Osteoblast (primary cell): Measurements from ENCODE around the gene DPP7. TPM values are rescaled to one million over a fixed set of nuclear protein-coding genes. Genes with fewer than 3 reads are reported as not detected.

Source experiments
- DNase-seq: peaks from one replicate; pipeline ENCODE4 v3.0.0; 2011; ENCODE audit warnings: low spot score, mixed read lengths; ENCODE audit not compliant: insufficient read length; ENCODE audit errors: missing footprints
- H2AFZ ChIP-seq: 2 replicates; pipeline ENCODE4 v1.6.0; 2011; ENCODE audit warnings: mild to moderate bottlenecking, low read length
- H3K27ac ChIP-seq: 2 replicates; pipeline ENCODE4 v1.5.1; 2011; ENCODE audit warnings: mild to moderate bottlenecking, low read depth, low read length, moderate library complexity
- H3K27me3 ChIP-seq: 2 replicates; pipeline ENCODE4 v1.6.0; 2012; ENCODE audit warnings: mild to moderate bottlenecking, control low read depth, inconsistent platforms, low read length, moderate library complexity; ENCODE audit not compliant: insufficient read depth
- H3K36me3 ChIP-seq: 2 replicates; pipeline ENCODE4 v1.5.1; 2011; ENCODE audit warnings: mild to moderate bottlenecking, low read length, control low read depth, moderate library complexity; ENCODE audit not compliant: insufficient read depth
- H3K4me1 ChIP-seq: 2 replicates; pipeline ENCODE4 v1.5.1; 2011; ENCODE audit warnings: mild to moderate bottlenecking, low read length, control low read depth, moderate library complexity; ENCODE audit not compliant: insufficient read depth
- H3K4me2 ChIP-seq: 2 replicates; pipeline ENCODE4 v1.6.0; 2011; ENCODE audit warnings: mild to moderate bottlenecking, low read length; ENCODE audit not compliant: insufficient read depth
- H3K4me3 ChIP-seq: fragments of 200-600 bp; sonication (generic); 3 replicates; pipeline ENCODE4 v1.5.1; 2012; ENCODE audit warnings: mild to moderate bottlenecking, low read length, inconsistent platforms; ENCODE audit not compliant: insufficient read depth
- H3K79me2 ChIP-seq: 2 replicates; pipeline ENCODE4 v1.6.0; 2012; ENCODE audit warnings: mild to moderate bottlenecking, low read length, control low read depth, inconsistent platforms; ENCODE audit not compliant: insufficient read depth
- H3K9me3 ChIP-seq: 2 replicates; pipeline ENCODE4 v1.5.1; 2011; ENCODE audit warnings: low read depth, low read length, control low read depth
- H4K20me1 ChIP-seq: 2 replicates; pipeline ENCODE4 v1.6.0; 2012; ENCODE audit warnings: mild to moderate bottlenecking, low read length, control low read depth; ENCODE audit not compliant: insufficient read depth
- total RNA-seq: library from RNA; depleted of rRNA; stranded (reverse); fragments of >200 nt; gene quantifications from 2 replicates; pipeline ENCODE4 v1.2.3, GENCODE V29; 2012
- TF ChIP-seq, protein P1 (sequence below): IDR thresholded peaks from 2 replicates; pipeline ENCODE4 v1.5.1; 2011; ENCODE audit warnings: mild to moderate bottlenecking, low read depth, low read length, moderate library complexity; ENCODE audit errors: extremely low read depth

DPP7 gene
- total RNA-seq, 1 donor: 74.6 TPM

DNA sequence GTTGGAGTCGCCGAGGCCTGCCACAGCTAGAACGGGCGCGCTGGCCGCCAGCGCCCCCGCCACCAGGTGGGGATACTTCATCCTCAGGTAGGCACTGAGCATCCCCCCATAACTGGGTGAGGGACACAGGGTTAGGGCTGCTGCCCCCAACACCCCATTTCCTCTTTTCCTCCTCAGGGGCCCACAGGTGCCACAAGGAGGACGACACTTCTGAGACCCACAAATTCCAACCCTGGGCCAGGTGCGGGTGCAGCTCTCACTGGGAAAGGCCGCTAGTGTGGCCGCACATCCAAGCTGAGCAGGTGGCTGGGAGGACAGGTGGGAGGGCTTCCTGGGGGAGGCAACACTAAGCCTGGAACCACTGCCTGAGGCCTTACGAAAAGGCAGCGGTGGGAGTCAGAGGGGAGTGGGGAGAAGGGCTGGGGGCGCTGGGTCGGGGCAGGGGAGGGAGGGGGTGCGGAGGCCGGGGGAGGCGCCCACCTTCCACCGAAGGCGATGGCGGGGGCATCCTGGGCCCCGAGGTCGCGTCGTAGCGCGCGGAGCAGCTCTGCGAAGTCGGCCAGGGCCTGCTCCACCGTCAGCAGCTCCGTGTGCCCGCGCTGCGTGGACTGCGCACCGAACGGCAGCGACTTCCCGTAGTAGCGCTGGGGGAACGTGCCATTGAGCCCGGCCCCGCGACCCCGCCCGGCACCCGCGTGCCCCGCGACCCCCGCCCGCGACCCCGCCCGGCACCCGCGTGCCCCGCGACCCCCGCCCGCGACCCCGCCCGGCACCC lies 961 bp downstream of the DPP7 start:
- Histone ChIP-seq H3K79me2 (peaks cover 5% of the 10 kb centered on the region), H3K27me3 (no peaks in the 10 kb centered on the region), H3K4me2 (peak overlapping the region; percentile 48), H3K36me3 (peaks cover 9% of the 10 kb centered on the region), H3K9me3 (no peaks in the 10 kb centered on the region), H2AFZ (no peak overlapping the region), H3K27ac (no peak overlapping the region), H4K20me1 (peaks cover 5% of the 10 kb centered on the region), H3K4me3 (peak overlapping the region; percentile 40), H3K4me1 (no peaks in the 10 kb centered on the region)
- DNase-seq: peak; percentile 96
- TF ChIP-seq, protein P1, sequence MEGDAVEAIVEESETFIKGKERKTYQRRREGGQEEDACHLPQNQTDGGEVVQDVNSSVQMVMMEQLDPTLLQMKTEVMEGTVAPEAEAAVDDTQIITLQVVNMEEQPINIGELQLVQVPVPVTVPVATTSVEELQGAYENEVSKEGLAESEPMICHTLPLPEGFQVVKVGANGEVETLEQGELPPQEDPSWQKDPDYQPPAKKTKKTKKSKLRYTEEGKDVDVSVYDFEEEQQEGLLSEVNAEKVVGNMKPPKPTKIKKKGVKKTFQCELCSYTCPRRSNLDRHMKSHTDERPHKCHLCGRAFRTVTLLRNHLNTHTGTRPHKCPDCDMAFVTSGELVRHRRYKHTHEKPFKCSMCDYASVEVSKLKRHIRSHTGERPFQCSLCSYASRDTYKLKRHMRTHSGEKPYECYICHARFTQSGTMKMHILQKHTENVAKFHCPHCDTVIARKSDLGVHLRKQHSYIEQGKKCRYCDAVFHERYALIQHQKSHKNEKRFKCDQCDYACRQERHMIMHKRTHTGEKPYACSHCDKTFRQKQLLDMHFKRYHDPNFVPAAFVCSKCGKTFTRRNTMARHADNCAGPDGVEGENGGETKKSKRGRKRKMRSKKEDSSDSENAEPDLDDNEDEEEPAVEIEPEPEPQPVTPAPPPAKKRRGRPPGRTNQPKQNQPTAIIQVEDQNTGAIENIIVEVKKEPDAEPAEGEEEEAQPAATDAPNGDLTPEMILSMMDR: no peak

DNA sequence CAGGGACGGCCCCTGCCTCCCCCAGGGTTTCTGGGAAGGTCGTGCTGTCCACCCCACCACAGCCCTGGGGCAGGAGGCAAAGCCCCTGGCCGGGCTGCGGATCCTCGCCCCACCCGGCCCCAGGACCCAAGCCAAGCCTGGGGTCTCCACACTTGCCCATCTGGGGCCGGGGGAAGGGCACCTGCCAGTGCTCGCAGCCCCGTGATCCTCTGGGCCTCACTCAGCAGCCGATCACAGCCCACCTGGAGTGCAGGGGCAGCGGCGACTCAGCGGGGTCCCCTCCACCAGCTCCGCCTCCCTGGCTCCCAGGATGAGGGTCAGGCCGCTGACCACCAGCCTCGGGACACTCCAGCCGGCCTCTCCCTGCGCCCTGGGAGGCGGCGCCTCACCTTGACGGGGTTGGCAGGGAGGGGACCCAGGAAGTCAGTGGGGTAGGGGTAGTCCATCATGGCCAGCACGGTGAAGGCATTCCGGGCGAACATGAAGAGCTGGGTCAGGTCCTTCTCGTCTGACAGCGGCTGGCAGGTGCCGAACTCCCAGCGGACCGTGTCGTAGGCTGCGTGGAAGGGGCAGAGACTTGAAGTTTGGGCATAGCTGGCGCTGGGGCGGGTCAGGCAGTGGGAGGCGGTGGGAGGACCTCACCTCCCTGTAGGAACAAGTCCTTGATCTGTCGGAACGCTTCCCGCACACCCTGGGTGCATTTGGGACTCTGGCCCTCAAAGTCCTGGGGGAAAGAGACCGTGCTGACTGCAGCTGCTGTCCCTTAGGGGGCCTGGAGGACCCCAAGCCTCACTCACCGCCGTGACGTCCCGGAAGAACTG lies 1.8 kb downstream of the DPP7 start:
- H3K4me2 ChIP-seq: no peak overlapping the region
- no peak overlapping the region for H2AFZ ChIP-seq

DNA sequence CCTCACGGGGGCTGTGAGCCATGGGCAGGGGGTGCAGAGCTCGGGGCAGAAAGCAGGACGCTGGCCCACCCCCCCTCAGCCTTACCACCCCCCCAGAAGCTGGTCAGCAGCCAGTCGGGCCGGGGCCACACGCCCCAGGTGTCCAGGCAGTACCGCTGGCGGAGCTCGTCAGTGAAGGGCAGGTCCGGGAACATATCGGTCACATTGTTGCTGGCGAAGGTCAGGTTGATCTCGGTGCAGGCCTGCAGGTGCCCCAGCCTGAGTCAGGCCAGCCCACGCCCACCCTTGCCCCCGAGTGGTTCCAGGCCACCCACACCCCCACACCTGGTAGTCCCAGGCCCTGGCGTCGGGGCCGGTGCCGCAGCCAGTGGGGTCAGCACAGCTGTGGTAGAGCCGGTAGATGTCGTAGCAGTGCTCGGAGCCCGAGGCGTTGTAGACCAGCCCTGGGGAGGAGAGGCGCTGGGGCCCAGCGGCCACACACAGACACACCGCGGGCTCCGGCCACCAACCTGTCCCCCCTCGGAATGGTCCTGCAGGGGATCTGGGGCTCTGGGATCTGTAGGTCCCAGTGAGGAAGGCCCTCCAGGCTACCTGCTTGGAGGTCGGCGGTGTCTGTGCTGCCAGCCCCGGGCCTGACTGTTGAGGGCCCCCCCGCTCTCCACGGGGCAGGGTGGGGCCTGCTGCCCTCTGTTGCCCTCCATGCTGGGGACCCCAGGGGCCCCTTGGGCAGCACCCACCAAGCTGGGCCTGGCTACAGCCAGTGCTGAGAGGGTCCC lies 2.6 kb downstream of the DPP7 start:
- TF ChIP-seq, protein P1: no peak
- peaks cover 16% of the 10 kb centered on the region for H3K36me3 ChIP-seq
- no peaks in the 10 kb centered on the region for H3K9me3 ChIP-seq
- H3K4me2 ChIP-seq: no peak overlapping the region
- no peak overlapping the region for H3K4me3 ChIP-seq
- H3K4me1 ChIP-seq: no peaks in the 10 kb centered on the region
- H3K79me2 ChIP-seq: peaks cover 5% of the 10 kb centered on the region
- no peaks in the 10 kb centered on the region for H3K27me3 ChIP-seq
- peak; percentile 81 for DNase-seq
- H4K20me1 ChIP-seq: peaks cover 5% of the 10 kb centered on the region
- no peak overlapping the region for H3K27ac ChIP-seq
- H2AFZ ChIP-seq: no peak overlapping the region

More for the DNA sequence above, 1.8 kb downstream of the DPP7 start:
- Histone ChIP-seq H4K20me1 (peaks cover 5% of the 10 kb centered on the region), H3K9me3 (no peaks in the 10 kb centered on the region), H3K79me2 (peaks cover 5% of the 10 kb centered on the region), H3K4me3 (no peak overlapping the region), H3K27me3 (no peaks in the 10 kb centered on the region), H3K27ac (no peak overlapping the region), H3K36me3 (peaks cover 13% of the 10 kb centered on the region), H3K4me1 (no peaks in the 10 kb centered on the region)
- DNase-seq: peak; percentile 68
- TF ChIP-seq, protein P1: no peak
